ENCODE results near the gene VPREB3. TPM values are rescaled to one million over a fixed set of nuclear protein-coding genes. Genes with fewer than 3 reads are reported as not detected.

VPREB3 gene
- total and polyA plus RNA-seq, 2 of the 8 experiments (the other 6 are each of a cell fraction or from before 2014, with no cell fraction given) = 0.52 to 4.6 TPM

- Histone ChIP-seq H3K36me3 (ENCODE audit: control insufficient read depth in 2 of 4, insufficient read depth in 4 of 4, low read length in 3 of 4) (no peaks in the 10 kb centered on the region), H2BK12ac (ENCODE audit: low read depth, low read length) (no peak overlapping the region), H3K79me2 (ENCODE audit: control insufficient read depth in 1 of 2, insufficient read depth in 2 of 2, low read length in 2 of 2) (no peaks in the 10 kb centered on the region), H3K56ac (replicated peaks; ENCODE audit: insufficient read length, low read depth, low read length) (no peak overlapping the region), H4K8ac (ENCODE audit: extremely low read depth, insufficient read depth, low read length) (no peak overlapping the region), H3K27ac (ENCODE audit: low read depth, low read length) (no peak overlapping the region), H3K79me1 (ENCODE audit: low read depth, low read length) (no peaks in the 10 kb centered on the region; the same call in 1 of the 2 replicates), H2BK5ac (ENCODE audit: low read depth, low read length) (no peak overlapping the region), H3K4me1 (replicated peaks in 1 of 4; ENCODE audit: control insufficient read depth in 3 of 4, insufficient read depth in 4 of 4, low read length in 3 of 4) (peaks cover 0 to 10% (median 4%) of the 10 kb centered on the region in 4 experiments; a peak in 3 of 7 replicates), H3K23ac (ENCODE audit: insufficient read length) (no peak overlapping the region), H3K14ac (ENCODE audit: insufficient read length) (no peak overlapping the region), H3K18ac (ENCODE audit: extremely low read depth, low read length) (no peak overlapping the region), H4K5ac (ENCODE audit: insufficient read length, low read depth, low read length) (no peak overlapping the region), H3K4me3 (ENCODE audit: extremely low read depth in 1 of 4, insufficient read depth in 2 of 4, low read depth in 3 of 4, low read length in 4 of 4) (no peak overlapping the region), H3K27me3 (replicated peaks in 1 of 4; ENCODE audit: control insufficient read depth in 3 of 4, extremely low read depth in 1 of 4, insufficient read depth in 3 of 4, low read length in 3 of 4) (no peaks in the 10 kb centered on the region), H2AFZ (ENCODE audit: low read length) (no peak overlapping the region), H2BK15ac (ENCODE audit: low read length) (no peak overlapping the region), H3K23me2 (ENCODE audit: low read depth, low read length) (no peaks in the 10 kb centered on the region), H2AK5ac (ENCODE audit: low read depth, low read length) (no peak overlapping the region), H4K20me1 (replicated peaks in 1 of 2; ENCODE audit: control insufficient read depth in 1 of 2, insufficient read depth in 2 of 2, low read length in 2 of 2) (peaks cover 0 to 2% of the 10 kb centered on the region in 2 experiments), H3K9me3 (ENCODE audit: insufficient read depth in 2 of 2, low read depth in 1 of 2, low read length in 1 of 2) (no peaks in the 10 kb centered on the region), H4K91ac (replicated peaks; ENCODE audit: insufficient read length, low read length) (no peak overlapping the region), H3K4me2 (ENCODE audit: insufficient read depth in 1 of 2, low read depth in 2 of 2, low read length in 2 of 2) (no peak overlapping the region), H3K4ac (replicated peaks; ENCODE audit: insufficient read length, low read depth, low read length) (no peak overlapping the region), H3K9ac (replicated peaks in 1 of 4; ENCODE audit: extremely low read depth in 1 of 4, low read depth in 3 of 4, low read length in 3 of 4) (no peak overlapping the region), H2BK20ac (ENCODE audit: low read length) (no peak overlapping the region), H2BK120ac (replicated peaks; ENCODE audit: low read depth, low read length) (no peak overlapping the region)
- FAIRE-seq (no peak), DNase-seq (ENCODE audit: low read depth in 1 of 2, low spot score in 2 of 2) (no peak)
- POLR2A ChIA-PET (ENCODE audit: partially characterized antibody) = interaction anchor here (2.0 kb wide), 1 partner anchor 9 kb away, joined by 5 read pairs; the partner anchor contains the start of gene MMP11
- WGBS, 2 experiments (ENCODE audit: extremely low coverage in 1 of 2, insufficient coverage in 1 of 2, insufficient read length in 1 of 2, insufficient replicate concordance in 2 of 2, low coverage in 1 of 2, low lambda C conversion rate in 2 of 2, missing lambda C conversion rate in 1 of 2) = 90% methylated on average over 10 of the region's 16 CpGs; no CpG with 5 or more reads in 1 of the 2 experiments
- CTCF ChIA-PET (ENCODE audit: partially characterized antibody) = interaction anchor here (0.7 to 0.8 kb wide), 2 partner anchors 63 to 96 kb away, joined by 3 read pairs; no protein-coding TSS in a partner anchor
- TF ChIP-seq SIRT6 (IDR thresholded peaks at IDR 0.05; ENCODE audit: low read length) (no peak), SUZ12 (IDR thresholded peaks at IDR 0.05; ENCODE audit: low read length) (no peak), POLR2A (IDR thresholded peaks at IDR 0.05; ENCODE audit: control extremely low read depth in 1 of 2, low read depth in 2 of 2, low read length in 2 of 2) (no peak), GTF2F1 (IDR thresholded peaks at IDR 0.05; ENCODE audit: borderline replicate concordance, low read depth, low read length) (no peak), BCL11A (IDR thresholded peaks at IDR 0.05; ENCODE audit: low read depth in 2 of 2, low read length in 2 of 2) (no peak), NRF1 (IDR thresholded peaks at IDR 0.05; ENCODE audit: low read depth, low read length) (no peak), POLR2AphosphoS5 (IDR thresholded peaks at IDR 0.05; ENCODE audit: low read depth, low read length) (no peak), CREB1 (IDR thresholded peaks at IDR 0.05) (no peak), POU5F1 (IDR thresholded peaks at IDR 0.05; ENCODE audit: low read depth, low read length) (no peak), ASH2L (IDR thresholded peaks at IDR 0.05; ENCODE audit: low read length) (no peak), PHF8 (conservative IDR thresholded peaks at IDR 0.05; ENCODE audit: low read depth, low read length) (no peak), JUN (IDR thresholded peaks at IDR 0.05; ENCODE audit: low read depth, low read length) (no peak), SIX5 (IDR thresholded peaks at IDR 0.05; ENCODE audit: low read depth, low read length) (no peak), CHD1 (IDR thresholded peaks at IDR 0.05; ENCODE audit: low read depth, low read length) (no peak)
Measured at GRCh38 chr22:23782252-23782651, 28.0 kb upstream of the VPREB3 start.
